Measurements from ENCODE around the gene MPPED1.

DNA sequence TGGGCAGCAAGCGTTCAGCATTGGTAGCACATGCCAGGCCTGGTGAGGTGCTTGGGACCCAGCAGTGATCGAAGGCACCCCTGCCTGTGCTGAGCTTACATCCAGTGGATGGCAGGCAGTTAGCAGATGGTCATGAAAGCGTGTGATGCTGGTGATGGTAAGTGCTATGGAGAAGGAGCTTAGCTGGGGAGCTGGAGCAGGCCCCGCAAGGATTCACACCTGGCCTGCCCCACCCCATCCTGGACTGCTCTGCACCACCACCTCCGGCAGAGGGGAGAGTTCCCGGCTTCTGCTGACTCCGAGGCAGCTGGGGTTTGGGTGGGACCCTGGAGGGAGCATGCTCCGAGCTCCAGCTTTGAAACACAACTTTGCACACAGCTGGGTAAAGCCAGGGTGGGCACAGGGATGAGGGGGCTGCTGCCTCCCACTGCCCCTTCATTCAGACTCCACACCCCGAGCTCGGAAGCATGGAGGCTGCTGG is 16.2 kb downstream of the MPPED1 start:
- TF ChIP-seq, protein P1, sequence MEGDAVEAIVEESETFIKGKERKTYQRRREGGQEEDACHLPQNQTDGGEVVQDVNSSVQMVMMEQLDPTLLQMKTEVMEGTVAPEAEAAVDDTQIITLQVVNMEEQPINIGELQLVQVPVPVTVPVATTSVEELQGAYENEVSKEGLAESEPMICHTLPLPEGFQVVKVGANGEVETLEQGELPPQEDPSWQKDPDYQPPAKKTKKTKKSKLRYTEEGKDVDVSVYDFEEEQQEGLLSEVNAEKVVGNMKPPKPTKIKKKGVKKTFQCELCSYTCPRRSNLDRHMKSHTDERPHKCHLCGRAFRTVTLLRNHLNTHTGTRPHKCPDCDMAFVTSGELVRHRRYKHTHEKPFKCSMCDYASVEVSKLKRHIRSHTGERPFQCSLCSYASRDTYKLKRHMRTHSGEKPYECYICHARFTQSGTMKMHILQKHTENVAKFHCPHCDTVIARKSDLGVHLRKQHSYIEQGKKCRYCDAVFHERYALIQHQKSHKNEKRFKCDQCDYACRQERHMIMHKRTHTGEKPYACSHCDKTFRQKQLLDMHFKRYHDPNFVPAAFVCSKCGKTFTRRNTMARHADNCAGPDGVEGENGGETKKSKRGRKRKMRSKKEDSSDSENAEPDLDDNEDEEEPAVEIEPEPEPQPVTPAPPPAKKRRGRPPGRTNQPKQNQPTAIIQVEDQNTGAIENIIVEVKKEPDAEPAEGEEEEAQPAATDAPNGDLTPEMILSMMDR (IDR thresholded peaks at IDR 0.05): no peak
- no peak for TF ChIP-seq EZH2 (IDR thresholded peaks at IDR 0.05; ENCODE audit: borderline replicate concordance, insufficient read depth, low read depth, low read length, poor library complexity, severe bottlenecking)

Measured in B cell (primary cell).